ENCODE results near the gene BMPR2.
A peak's percentile ranks its signal among the peaks of the same experiment; 100 is the strongest.
"Not testable (repeated sequence)": the region's sequence is repeated elsewhere in the genome, so short reads cannot be mapped to it uniquely, and the experiment has no call there.

BMPR2 gene

DNA sequence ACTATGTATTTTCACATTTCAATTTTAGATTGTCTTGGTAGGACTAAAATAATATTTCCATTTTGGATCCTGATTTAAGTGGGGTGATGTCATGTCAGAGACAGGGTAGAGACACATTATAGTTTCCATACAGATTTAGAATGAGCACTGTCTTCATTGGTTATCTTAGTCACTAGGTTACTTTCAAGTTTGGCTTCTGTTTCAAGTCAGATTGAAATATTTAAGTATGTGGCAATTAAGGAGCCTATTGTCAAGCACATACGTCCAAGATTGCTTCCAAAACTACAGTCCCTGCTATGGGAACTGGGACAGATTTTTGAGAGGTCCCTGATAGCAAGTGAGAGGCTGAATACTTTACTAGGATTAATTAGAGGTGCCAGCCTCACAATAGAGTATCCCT is 169.4 kb downstream of the BMPR2 start:
- DNase-seq: no peak

DNA sequence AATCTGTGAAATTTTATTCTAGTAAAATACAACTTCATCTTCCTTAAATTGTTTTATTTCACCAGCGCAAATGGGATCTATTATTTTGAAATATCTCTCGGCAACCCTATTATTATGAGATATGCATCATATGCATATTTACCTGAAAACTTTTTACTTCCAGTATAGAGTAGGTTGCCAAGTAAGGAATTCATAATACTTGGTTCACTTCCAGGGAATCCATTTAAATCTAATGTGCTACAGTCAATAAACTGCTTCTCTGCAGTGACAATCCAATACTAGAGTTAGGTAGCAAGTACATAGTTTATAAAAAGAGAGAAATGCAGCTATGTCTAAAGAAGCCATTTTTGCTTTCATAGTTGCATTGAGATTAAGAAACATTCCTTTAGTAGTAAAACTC is 169.8 kb downstream of the BMPR2 start:
- DNase-seq: no peak

GRCh38 chr2:202546499-202547141 is 170.5 kb downstream of the BMPR2 start:
- DNase-seq: not testable (repeated sequence)

DNA sequence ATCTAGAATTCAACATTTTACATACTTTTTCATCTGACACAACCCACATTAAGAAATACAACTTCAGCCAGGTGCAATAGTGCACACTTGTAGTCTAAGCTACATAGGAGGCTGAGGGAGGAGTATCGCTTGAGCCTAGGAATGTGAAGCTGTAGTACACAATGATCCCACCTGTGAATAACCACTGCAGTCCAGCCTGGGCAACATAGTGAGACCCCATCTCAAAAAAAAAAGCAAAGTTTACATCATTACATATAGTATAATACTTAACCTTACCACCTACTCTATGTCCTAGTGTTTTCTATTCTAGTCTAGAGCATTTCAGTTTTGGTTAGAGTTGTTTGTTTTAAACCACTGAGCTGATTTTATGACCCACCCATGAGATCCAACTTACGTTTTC is 172.1 kb downstream of the BMPR2 start:
- DNase-seq: no peak

DNA sequence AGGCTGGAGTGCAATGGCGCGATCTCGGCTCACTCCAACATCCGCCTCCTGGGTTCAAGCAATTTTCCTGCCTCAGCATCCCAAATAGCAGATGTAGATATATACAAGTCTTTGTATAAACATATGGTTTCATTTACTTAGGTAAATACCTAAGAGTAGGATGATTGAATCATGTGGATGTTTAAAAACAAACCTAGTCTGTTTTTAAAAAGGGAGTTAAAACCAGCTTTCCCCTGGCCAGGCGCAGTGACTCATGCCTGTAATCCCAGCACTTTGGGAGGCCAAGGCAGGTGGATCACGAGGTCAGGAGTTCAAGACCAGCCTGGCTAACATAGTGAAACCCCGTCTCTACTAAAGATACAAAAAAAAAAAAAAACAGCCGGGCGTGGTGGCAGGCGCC is 174.9 kb downstream of the BMPR2 start:
- DNase-seq: not testable (repeated sequence)

- DNase-seq: no peak
These were observed 179.2 kb downstream of the BMPR2 start for GRCh38 chr2:202555356-202555755.

DNA sequence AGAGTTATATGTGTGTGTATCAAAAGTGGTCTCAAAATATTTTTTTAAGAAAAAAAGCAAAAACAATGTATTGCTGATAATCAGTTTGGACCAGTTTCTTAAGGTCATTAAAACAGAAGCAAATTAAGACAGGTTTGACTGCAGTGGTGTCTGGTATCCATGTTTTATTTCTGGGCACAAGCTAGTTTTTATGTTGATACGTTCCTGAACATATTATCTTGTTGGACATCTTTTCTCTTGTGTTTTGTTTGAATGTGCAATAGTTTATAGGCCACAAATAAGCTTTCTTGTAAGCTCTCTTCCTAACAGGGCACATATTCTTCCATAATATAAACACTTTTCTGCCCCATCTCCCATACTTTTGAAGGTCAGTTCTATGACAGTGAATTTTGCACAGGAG is 184.1 kb downstream of the BMPR2 start:
- DNase-seq: no peak

DNA sequence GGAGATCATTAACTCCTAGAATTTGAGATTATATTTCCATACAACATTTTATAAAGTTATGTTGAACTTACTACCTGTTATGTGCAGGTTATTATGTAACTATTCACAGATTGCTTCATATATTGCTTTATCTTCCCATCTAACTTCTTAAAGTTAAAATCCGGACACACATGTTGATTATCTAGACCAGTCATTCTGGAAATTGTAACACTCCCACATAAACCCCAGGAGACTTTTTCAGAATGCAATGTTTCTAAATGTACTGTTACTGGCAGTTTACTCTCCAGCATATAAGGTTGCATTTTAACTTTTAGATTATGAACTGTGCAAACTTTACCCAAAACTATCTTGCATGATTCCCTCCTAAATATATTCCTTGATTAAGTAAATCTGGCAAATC is 188.1 kb downstream of the BMPR2 start:
- no peak for DNase-seq

DNA sequence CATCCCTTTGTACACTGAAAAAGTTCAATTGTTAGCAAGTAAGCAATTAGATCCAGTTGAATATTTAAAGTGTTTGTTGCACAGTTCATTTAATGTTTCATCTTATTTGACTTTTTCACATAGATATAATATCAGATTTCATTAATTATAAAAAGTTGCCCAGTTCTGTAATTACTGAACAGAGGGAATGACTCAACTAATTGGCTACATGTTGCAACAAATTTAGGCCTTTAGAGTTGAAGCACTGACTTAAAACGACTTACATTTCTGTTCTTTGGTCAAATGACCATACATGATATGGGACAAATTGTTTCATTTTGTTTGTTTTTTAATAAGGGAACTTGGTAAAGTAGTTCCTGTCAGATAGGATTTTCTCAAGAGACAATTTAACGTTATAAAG is 190.2 kb downstream of the BMPR2 start:
- DNase-seq: no peak

DNA sequence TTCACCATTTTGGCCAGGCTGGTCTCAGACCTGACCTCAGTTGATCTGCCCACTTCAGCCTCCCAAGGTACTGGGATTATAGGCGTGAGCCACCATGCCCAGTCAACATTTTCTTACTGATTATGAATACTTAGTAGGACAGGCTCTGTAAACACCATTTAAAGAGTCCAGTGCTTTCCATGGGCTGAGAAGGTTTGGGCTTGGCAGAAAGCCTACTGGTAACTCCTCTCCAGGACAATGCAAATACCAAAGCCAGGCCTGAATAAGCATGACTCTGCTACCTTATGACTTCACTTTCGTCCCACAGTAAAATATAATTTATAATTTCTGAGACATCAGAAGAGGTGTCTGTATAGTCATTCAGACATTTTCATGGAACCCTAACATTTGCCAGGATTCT is 198.4 kb downstream of the BMPR2 start:
- DNase-seq: no peak

DNA sequence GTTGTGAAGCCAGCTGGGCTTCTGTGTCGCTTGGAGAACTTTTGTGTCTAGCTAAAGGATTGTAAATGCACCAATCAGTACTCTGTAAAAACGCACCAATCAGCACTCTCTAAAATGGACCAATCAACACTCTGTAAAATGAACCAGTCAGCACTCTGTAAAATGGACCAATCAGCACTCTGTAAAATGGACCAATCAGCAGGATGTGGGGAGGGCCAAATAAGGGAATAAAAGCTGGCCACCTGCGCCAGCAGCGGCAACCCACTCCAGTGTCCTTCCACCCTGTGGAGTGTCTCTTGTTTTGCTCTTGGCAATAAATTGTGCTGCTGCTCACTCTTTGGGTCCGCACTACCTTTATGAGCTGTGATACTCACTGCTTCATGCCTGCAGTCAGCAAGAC is 199.1 kb downstream of the BMPR2 start:
- DNase-seq: not testable (repeated sequence)

DNA sequence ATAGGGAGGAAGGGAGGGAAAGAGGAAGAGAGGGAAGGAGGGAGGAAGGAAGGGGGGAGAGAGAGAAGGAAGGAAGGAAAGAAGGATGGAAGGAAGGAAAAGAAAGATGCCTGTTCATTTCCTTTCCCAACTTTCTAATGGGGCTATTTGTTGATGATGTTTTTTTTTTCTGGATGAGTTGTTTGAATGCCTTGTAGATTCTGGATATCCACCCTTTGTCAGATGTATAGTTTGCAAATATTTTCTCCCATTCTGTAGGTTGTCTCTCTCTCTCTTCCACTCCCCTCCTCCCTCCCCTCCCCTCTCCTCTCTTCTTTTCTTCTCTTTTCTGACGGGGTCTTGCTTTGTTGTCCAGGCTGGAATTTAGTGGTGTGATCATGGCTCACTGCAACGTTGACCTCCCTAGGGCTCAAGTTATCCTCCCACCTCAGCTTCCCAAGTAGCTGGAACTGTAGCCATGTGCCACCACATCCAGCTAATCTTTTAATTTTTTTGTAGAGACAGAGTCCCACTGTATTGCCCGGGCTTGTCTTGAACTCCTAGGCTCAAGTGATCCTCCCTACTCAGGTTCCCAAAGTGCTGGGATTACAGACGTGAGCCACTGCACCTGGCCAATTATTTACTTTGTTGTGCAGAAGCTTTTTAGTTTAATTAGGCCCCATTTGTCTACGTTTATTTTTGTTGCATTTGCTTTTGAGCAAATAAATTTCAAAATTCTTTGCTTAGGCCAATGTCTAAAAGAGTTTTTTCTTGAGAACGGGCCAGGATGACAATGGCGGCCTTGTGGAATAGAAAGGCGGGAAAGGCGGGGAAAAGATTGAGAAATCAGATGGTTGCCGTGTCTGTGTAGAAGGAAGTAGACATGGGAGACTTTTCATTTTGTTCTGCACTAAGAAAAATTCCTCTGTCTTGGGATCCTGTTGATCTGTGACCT is 201.4 kb downstream of the BMPR2 start:
- DNase-seq: no peak

- DNase-seq: not testable (repeated sequence)
These were observed 206.7 kb downstream of the BMPR2 start for GRCh38 chr2:202582846-202583245.

- DNase-seq: no peak
These were observed 207.6 kb downstream of the BMPR2 start for GRCh38 chr2:202583709-202584219.

DNA sequence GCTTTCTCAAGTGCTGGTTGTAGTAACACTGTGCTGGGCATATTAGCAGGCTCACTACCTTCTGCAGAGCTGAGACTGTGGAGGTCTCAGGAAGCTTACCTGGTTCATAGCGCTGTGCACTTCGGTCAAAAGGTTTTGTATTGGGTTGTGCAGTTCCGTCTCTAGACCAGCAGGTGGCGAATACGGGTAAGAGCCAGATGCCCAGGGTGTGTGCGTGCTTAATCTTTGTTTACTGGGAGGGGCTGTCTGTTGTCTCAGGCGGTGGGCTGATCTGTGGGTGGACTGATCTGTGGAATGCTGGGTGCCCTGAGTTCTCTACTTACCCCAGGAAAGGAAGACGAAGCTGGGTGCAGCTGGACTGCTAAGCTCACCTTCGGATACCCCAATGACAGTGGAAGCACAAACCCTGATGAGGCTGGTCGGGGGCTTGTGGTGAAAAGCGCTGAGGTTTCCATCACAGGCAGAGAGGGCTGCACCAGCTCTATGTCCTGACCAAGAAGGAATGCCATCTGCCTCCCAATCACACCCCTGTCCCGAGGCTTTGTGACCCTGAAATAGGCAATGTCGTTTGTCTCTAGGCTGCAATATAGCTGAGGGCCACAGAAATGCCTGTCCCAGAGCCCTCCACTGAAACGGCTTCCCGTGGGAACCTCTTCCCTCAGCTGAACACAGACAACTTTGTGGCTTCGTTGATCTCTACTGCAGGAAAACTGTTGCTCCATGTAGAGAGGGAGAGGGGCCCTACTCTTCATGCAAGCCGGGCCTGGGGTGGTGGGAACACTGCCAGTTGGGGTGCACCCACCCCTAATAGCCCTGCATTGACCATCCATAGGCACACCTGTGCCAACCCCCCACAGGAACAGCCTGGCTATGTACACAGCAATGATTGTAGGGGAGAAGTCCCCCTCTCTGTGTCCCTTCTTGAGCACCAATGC is 212.8 kb downstream of the BMPR2 start:
- peak; percentile 81 for DNase-seq

DNA sequence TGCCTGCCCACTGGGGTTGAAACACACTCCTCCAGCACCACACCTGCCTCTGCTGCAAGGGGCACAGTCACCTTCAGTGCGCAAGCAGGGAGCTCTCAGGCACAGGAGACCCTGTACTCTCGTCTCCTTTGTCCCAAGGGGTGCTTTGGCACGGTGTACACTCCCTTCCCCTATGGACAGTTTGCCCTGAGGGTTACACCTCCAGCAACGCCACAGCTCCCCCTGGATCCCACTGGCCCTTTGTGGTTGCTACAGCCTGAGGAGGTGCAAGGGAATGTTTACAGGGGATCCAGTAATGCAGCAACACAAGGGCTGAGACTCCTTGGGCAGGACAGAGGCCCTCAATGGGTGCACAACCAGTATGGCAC is 213.4 kb downstream of the BMPR2 start:
- no peak for DNase-seq

GRCh38 chr2:202592566-202592965 is 216.4 kb downstream of the BMPR2 start:
- no peak for DNase-seq

- no peak for DNase-seq
These were observed 223.0 kb downstream of the BMPR2 start for GRCh38 chr2:202599105-202599504.

- DNase-seq: no peak
These were observed 223.8 kb downstream of the BMPR2 start for GRCh38 chr2:202599911-202600310.

DNA sequence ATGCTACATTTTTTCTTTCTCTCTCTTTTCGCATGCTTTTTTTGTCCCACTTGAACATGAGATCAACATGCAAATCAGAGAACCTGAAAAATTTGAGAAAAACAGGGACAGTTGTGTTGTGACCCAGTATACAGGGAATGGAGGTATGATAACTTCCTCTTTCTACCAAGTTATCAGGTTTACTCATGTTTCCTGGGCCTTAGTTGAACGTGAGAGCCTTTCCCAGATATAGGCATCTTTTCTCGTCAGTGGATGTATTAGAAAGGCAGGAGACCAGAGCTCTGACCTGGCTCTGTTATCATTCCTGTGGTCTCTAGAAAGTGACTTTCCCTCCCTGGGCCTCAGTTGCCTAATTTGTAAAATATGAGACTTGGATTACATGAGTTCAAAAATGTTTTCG is 228.6 kb downstream of the BMPR2 start:
- no peak for DNase-seq

GRCh38 chr2:202605174-202605573 is 229.0 kb downstream of the BMPR2 start:
- DNase-seq: no peak

GRCh38 chr2:202608142-202608852 is 232.2 kb downstream of the BMPR2 start:
- no peak for DNase-seq
